ENCODE data around the gene TBL3. TPM values are rescaled to one million over a fixed set of nuclear protein-coding genes. Genes with fewer than 3 reads are reported as not detected.
A peak's percentile ranks its signal among the peaks of the same experiment; 100 is the strongest.
"Not testable (repeated sequence)": the region's sequence is repeated elsewhere in the genome, so short reads cannot be mapped to it uniquely, and the experiment has no call there.

Gene TBL3
- 32.0 and 34.1 TPM in 2 replicates for total RNA-seq (2014; rRNA removed; shearing (Covaris generic))
- polyA plus RNA-seq (2014; cell fraction: nucleus; rRNA removed): 234 and 389 TPM in 2 replicates

DNA sequence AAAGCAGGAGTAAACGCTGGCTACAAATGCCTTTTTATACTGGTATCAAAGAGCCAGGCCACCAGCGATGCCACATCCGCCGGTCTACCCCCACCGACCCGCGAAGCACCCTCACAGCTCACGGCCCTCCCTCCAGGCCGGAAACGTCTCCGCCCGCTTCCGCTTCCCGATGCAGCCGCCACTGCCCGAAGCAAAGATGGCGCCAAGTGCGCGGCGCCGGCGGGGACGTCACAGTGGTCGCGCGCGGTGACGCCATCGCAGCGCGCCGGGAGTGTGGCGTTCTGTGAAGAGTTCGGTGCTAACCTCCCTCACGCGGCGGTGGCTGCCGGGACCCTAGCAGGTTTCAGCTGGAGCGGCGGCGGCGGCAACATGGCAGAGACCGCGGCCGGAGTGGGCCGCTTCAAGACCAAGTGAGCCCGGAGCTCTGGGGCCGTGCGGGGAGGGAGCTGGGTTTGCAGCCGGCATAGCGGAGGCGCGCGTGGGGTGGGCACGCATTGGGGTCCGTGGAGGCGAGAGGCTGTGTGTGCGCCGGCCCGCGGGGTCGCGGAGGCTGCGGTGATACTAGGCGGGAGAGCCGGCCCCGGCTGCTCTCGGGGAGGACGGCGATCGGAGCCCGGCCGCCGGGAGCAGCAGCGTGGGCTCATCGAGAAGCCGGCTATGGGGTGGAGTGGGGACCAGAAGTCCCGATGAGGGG lies at the start of gene TBL3:
Gene TBL3, plus strand, starts transcription at position 258 of the 694 bp plus-strand sequence. Its CDS starts 112 bp downstream, at position 370.
- peak; percentile 87 for DNase-seq (ENCODE audit: extremely low read depth, low read depth)

DNA sequence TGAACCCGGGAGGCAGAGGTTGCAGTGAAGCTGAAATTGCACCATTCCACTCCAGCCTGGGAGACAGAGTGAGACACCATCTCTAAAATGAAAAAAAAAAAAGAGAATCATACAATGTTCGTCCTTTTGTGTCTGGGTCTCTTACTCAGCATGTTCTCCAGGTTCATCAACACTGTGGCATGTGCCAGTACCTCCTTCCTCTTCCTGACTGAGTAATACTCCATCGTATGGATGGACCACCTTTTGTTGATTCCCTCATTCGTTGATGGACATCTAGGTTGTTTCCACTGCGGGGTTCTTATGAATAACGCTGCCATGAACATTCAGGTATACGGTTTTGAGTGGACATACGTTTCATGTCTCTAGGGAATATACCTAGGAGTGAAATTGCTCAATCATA lies 49.5 kb upstream of the TBL3 start:
- DNase-seq (ENCODE audit: extremely low read depth, low read depth): no peak

DNA sequence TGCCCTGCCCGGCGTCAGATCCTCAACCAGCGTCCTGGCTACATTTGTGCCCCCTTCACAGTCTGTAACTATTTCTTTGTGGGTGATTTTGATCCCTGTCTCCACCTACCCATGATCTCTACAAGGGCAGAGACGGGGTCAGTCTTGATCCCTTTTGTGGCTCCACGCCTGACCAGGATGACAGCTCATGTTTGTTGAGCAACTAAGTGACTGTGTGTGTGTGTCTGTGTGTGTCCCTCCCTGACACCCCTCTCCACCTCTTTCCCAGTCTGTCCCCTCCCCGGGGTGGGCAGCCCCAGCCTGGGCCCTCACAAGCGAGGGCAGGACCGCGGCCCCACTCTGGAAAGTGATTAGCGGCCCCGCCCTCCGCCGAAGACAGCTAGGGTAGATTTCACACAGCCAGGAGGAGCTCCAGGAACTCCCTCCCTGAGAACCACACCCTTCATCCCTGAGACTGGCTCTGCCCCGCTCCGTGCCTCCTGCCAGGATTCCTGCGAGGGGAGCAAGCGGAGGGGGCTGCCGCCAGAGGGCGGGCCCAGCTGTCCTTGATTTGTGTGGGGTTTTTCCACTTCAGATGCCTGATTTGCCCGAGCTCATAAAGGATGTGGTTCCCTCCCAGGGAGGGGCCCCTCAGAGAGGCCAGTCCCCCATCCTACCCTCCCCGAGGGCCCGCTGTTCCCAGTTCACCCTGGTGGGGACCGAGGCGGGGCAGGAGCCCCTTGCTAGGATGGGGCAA lies 48.4 kb upstream of the TBL3 start:
- DNase-seq (ENCODE audit: extremely low read depth, low read depth): peak; percentile 48

DNA sequence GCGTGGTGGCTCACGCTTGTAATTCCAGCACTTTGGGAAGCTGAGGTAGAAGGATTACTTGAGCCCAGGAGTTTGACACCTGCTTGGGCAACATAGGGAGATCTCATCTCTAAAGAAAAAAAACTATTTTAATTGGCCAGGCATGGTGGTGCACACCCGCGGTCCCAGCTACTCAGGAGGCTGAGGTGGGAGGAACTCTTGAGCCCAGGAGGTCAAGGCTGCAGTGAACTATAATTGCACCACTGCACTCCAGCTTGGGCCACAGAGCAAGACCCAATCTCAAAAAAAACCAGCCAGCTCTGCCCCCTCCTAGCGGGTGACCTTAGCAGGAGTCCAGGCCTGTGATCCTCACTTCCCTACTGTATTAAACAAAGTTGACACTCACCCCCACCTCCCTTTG lies 47.8 kb upstream of the TBL3 start:
- DNase-seq (ENCODE audit: extremely low read depth, low read depth): no peak

DNA sequence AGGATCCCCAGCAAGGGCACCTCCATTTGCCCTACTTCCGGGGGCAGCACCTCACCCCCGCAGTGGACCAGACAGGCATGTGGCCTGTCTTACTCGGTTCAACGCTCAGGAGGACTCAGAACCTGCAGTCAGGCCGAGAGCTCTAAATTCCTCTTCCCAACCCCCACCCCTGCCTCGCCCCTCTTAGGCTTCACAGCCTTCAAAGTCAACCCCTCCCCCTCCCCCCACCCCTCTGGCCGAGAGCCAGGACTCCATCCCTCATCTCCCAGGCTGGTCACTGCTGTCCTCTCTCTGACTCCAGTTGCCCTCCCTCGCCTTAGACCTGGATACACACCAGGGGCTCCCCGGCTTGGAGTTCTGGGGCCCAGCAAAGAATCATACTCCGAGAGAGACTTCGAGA lies 45.6 kb upstream of the TBL3 start:
- DNase-seq (ENCODE audit: extremely low read depth, low read depth): no peak

DNA sequence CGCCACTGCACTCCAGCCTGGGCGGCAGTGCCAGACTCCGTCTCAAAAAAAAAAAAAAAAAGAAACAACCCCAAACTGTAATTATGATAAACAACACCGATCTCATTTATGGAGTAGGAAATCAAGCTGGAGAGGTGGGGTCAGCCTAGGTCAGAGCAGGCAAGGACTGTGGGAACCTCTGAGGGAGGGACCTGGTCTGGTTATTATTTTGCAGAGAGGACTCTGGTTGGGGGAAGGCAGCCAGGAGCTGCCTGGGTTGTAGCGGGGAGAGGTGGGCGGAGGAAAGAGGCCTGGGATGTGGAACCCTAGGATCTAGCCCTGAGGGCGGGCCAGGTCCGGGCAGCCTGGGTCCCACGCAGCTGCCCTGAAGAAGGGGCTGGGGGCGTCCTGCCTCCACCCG lies 42.7 kb upstream of the TBL3 start:
- DNase-seq (ENCODE audit: extremely low read depth, low read depth): no peak

DNA sequence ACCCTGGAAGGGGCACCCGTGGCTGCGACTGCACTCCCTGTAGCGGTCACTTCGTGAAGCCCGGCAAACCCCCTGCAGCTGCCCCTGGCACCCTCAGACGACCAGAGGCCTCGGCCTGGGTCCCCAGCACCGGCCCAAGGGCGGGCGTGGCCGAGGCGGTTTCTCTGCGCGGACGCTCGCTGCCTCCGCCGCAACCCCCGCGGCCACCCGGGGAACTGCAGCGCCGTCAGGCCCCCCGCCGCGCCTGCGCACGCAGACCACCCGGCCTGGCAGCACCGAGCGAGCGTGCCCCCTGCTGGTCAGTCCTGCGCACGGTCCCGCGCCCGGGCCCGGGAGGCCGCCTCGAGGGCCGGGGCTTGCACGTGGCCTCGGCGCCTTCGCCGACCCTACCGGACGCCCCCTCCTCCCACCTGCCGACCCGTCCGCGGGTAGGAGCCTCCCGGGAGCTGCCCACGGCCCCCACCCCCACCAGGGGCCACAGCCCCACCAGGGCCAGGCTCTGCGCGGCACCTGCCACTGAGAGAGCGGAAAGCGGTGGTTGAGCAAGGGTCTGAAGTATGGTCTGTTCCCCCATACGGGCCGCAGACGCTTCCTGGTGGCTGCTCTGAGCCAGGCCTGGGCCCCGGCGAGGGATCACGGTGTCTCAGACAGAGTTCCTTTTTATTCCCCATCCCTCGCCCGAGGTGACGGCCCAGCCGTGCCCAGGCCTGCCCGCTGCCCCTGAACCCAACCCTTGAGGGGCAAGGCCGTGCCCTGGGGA lies 42.1 kb upstream of the TBL3 start:
- DNase-seq (ENCODE audit: extremely low read depth, low read depth): peak; percentile 81

DNA sequence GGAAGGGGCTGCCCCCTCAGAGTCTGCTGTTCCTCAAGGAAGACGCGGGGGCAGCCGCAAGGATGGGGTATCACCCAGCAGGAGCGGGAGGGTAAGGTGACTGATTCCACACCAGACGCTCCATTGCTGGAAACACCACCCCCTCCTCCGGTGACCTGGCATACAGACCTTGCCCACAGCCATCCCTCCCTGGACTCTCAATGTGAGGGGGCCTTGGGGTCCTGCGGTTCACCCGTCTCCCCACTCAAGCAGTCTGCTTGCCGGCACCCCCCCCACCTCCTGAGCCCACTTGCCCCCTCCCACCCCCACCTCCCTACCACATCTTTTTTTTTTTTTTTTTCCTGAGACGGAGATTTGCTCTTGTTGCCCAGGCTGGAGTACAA lies 41.5 kb upstream of the TBL3 start:
- DNase-seq (ENCODE audit: extremely low read depth, low read depth): no peak

DNA sequence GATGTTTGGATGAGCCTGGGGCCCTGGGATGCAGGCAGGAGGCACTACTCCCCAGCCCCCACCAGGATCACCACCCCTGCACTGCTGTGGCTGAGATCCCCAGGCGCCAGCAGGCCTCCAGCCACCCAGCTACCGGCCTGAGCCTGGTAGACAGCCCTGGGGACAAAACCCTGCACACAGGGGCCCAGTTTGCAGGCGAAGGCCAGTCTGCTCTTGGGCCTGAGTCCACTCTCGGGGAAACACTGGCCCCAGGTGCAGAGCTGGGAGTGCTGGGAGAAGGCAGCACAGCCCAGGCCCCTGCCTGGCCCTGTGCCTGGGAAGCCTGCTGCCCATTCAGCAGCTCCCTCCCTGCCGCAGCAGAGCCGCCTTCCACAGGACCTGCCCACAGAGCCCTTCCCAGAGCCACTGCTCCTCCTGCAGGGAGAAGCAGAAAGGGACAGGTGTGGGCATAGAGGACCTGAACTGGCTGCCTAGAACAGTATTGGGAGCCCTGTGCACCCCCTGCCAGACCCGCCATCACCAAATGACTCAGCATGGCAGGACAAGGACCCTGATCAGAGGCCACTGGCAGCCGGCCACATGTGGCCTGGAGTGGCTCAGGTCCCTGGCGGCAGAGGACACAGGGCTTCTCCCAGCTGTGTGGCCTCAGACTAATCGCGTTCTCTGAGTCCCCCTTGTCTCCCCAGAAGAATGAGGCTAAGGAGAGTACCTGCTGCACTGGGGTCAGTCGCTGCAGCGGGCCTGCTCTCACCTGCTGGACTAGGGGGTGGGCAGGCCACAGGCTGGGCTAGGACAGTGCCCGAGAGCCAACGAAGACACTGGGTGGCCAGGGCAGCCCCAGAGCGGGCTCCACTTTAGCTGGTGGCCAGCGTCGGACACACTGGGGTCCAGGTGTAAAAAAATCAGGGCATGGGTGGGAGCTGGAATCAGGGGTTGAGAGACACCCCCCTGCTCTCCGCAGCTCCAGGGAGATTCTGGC lies 39.5 kb upstream of the TBL3 start:
- DNase-seq (ENCODE audit: extremely low read depth, low read depth): no peak

DNA sequence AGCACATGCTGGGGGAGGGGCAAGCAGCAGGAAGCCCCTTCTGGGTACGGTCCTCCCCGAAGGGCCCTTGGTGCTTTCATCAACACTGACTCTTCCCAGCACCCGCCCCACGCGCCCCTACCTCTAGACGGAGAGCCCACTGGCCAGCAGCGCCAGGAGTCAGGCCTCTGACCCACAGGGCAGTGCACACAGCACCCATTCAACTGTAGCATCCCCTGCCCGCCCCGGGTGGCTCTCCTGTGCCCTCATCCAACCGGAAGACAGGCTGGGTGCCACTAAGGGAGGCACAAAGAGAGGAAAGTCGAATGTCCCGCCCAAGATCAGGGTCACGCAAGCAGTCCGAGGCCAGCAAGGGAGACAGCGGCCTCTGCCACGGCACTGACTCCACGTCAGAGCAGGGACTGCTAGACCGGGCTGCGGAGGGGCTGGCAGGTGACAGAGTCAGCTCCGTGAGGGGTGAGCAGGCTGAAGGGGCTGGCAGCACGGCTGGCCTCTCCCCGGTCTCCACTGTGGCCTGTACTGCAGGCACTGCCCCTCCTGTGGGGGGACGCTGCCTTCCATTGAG lies 38.7 kb upstream of the TBL3 start:
- DNase-seq (ENCODE audit: extremely low read depth, low read depth): no peak

DNA sequence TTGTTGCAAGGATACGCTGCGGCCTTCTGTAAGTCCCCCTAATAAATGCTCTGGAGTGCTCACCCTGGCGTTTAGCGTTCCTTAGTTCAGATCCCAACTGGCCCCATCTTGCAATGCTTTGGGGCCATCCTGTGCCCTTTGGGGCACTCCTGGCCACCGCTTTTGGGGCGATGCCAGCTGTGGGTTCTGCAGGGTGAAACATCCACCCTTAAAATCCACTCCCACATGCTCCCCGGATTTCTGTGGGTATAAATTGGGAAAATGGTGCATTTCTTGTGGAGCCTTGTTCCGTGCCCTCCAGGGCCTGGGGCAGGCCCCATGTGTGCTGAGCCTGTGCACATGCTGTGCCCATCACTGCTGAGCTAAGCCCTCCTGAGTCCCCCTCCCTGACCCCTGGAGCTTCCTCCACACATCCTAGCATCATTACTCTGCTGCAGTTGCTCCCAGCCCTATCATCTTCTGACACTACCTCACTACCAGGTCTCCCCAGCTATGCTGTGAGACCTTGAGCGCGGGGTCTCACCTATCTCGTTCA lies 34.8 kb upstream of the TBL3 start:
- no peak for DNase-seq (ENCODE audit: extremely low read depth, low read depth)

DNA sequence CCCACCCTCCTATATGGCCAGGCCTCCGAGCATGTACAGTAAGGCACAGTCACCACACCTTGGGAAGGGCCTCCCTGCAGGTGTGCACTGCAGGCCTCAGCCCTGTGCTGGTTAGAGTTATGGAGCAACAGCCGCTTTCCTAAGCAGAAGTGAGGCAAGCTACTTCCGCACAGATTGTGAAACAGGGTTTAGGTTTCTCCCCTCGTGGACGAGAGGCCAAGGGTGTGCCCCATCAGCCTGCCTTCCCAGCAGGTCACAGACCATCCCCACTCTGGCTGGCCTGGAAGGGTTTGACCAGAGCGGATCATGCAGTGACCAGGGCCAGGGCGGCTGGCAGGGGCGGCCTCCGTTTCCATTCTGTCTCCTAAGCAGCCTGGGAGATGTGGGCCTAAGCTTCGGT lies 33.5 kb upstream of the TBL3 start:
- DNase-seq (ENCODE audit: extremely low read depth, low read depth): no peak

DNA sequence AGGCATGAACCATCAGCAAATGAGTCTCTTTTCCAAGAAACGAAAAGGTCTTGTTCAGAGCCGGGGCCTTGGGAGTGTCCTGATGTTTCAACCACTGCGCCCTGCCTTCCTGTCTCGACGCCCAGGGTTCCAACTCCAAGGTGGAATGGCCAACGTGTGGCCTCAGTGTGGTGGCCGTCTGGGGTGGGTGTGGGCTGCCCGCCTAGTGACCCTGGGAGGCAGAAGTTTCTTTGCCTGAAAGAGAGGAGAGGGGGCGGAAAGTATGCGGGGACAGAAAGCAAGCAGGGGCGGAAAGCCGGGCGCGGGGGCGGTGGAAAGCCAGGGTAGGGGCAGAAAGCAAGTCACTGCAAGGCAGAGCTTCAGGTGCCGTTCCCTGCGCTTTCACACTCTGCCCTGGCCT lies 32.9 kb upstream of the TBL3 start:
- DNase-seq (ENCODE audit: extremely low read depth, low read depth): no peak

DNA sequence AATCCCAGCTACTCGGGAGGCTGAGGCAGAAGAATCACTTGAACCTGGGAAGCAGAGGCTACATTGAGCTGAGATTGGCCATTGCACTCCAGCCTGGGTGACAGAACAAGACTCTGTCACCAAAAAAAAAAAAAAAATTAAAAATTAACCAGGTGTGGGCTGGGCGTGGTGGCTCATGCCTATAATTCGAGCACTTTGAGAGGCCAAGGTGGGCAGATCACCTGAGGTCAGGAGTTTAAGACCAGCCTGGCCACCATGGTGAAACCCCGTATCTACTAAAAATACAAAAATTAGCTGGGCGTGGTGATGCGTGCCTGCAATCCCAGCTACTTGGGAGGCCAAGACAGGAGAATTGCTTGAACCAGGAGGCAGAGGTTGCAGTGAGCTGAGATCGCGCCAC lies 32.0 kb upstream of the TBL3 start:
- DNase-seq (ENCODE audit: extremely low read depth, low read depth): not testable (repeated sequence)

DNA sequence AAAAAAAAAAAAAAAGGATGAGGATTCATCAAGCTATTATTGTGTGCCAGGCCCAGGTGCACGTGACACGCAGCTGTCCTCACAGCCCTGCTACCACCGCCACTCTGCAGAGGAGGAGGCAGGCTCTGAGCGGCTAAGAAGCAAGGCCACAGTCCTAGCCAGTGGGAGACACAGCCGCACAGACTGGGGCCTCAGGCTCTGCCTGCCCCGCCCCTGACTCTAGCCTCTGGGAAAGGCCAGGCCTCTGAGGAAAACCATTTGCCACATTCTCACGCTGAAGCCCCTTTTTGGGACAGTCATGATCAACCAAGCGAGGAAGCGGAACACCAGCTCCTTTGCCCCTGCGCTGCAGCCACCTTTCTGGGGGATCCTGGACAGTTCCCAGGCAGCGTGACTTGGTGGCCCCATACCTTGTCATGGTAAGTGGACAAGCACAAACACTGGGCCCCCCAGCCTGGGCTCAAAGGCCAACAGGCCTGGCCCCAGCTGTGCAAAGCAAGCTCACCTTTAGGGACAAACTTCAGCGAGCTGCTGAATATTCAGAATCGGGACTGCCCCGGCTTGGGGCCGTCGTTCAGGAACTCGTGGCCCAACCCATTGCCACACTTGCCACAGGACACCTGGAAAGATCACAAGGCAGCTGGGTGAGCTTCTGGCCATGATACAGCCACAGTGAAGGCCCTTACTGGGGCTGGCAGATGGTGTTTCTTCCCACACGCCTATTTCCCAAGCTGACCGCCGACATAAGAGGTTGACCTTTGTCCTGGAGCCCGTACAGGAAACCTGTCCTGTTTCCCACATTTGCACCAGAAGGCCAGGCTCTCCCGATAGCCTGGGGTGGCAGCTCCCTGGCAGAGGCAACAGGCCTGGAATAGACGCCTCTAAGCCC lies 31.3 kb upstream of the TBL3 start:
- no peak for DNase-seq (ENCODE audit: extremely low read depth, low read depth)

DNA sequence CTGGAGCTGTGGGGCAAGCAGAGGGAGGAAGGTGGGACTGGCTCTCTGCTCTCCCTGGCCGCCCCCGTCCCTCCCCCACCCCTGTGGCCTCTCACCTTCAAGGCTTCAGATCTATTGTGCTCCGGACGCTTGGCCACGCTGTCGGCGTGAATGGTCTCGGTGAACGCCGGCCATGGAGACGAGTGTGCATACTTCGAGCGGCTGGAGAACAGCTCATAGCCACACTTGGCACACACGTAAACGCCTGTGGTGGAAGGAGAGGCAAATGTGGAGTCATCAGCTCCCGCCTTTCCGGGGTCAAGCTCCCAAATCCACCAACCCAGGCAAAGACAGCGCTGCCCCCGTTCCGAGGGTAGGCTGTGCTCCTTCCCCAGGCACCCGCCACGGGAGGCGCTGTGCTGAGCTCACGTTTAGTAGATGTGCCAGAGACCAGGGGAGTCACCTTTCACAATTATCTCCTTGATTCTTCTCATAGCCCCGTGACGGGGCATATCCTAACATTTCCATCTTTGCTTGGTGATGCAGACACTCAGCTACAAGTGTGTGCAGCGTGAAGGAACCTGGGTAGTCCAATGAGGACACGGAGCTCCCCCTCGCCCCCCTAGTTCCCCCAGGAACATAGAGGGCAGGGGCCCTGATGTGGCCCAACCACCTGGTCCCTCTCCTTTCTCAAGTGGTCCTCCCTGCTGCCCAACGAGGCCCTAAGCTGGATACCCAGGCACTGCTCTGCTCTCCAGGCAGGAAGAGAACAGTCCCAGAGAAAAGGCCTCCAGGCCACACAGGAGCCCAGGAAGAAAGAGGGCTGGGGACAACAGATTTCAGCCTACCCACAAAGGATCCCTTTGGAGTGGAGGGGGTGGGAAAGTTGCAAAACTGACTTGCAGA lies 30.4 kb upstream of the TBL3 start:
- no peak for DNase-seq (ENCODE audit: extremely low read depth, low read depth)

DNA sequence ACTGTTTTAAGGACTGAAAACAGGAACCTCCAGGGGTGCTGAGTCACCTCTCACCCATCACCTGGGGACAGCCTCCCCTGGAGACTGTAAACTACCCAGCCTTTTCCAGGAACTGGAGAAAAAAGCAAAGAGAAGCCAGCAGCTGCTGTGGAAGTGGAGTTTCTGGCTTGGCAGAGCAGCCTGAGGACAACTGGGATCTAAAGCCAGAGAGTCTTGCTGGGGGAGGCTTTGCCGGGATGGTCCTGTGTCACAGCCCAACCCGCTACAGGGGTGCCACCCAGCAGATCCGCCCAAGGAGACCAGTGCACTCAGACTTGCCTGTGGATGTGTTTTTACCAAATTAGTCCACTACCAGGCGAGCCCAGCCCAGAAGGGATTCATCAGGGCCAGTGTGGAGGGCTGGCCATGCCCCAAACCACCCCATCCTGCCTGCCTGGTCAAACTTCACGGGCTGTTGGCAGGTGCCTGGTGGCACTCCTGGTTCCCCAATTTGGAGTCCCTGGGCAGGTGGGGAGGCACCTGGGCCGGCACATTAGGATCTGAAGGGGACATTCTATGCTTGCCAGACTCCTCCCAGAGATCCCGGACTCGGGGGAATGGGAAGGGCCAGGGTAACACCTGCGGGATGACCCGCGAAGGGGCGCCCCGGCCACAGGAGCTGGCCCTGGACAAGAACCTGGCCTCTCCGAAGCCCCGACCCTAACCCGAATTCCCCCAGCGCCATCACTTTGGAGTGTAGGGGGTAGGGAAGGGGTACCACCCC lies 29.6 kb upstream of the TBL3 start:
- no peak for DNase-seq (ENCODE audit: extremely low read depth, low read depth)

Measured in NCI-H460 (cell line).